GM12878 (cell line): ENCODE results near the gene NLRC5. TPM values are rescaled to one million over a fixed set of nuclear protein-coding genes. Genes with fewer than 3 reads are reported as not detected.

Experiments
- ATAC-seq: fragments of 200-7000 bp; cut with Tn5 transposase; 3 replicates; pipeline ENCODE4 v1.9.1; 2020; ENCODE audit warnings: mild to moderate bottlenecking, moderate library complexity
- BruUV-seq: library from RNA; stranded (reverse); fragments of 400-500 nt; replicated peaks from 2 replicates; lab custom pipeline; 2021; lab: Mats Ljungman, UMichigan
- CTCF ChIA-PET: fragments of 300-600 bp; sonication (Branson Sonifier 250); formaldehyde crosslinking; extraction: SDS; loops from one replicate; lab custom pipeline; 2021; ENCODE audit warnings: inconsistent platforms; lab: Yijun Ruan, JAX
- POLR2A ChIA-PET: fragments of 350-600 bp; formaldehyde crosslinking; extraction: SDS; loops from one replicate; lab custom pipeline; 2021; ENCODE audit warnings: inconsistent platforms; lab: Charles Lee
- RAD21 ChIA-PET: fragments of 300-600 bp; sonication (Branson Sonifier 250); formaldehyde crosslinking; loops from one replicate; lab custom pipeline; 2023; ENCODE audit warnings: antibody characterized with exemption; ENCODE audit not compliant: unreplicated experiment; lab: Charles Lee
- SMC1A ChIA-PET: fragments of 300-600 bp; sonication (Branson Sonifier 250); formaldehyde crosslinking; loops from one replicate; lab custom pipeline; 2023; ENCODE audit not compliant: unreplicated experiment, uncharacterized antibody; lab: Charles Lee
- DNase-seq: peaks from one replicate; pipeline ENCODE4 v3.0.0-alpha.2; 2011; ENCODE audit warnings: low read depth, low spot score
- FAIRE-seq: peaks from 3 replicates; lab custom pipeline; 2011; peaks lifted over from hg19 to GRCh38; lab: Jason Lieb, UNC
- H2AFZ ChIP-seq: 2 replicates; pipeline ENCODE4 v1.6.0; 2011; ENCODE audit warnings: low read depth, low read length, control low read depth; ENCODE audit not compliant: control insufficient read depth
- H3K27ac ChIP-seq: 2 replicates; pipeline ENCODE4 v1.5.1; 2011; ENCODE audit warnings: control low read depth; ENCODE audit not compliant: control insufficient read depth, insufficient read depth
- H3K27me3 ChIP-seq, 2 experiments: replicated peaks in 1 of 2; 2 replicates each; pipeline versions ENCODE4 v1.6.0 to v1.6.1; 2011; ENCODE audit warnings: low read length in 1 of 2; ENCODE audit not compliant: control insufficient read depth in 2 of 2, insufficient read depth in 2 of 2
- H3K36me3 ChIP-seq, 2 experiments: 2 replicates each; pipeline ENCODE4 v1.5.1; 2011; ENCODE audit warnings: low read length in 1 of 2; ENCODE audit not compliant: control insufficient read depth in 2 of 2, insufficient read depth in 2 of 2
- H3K4me1 ChIP-seq: 2 replicates; pipeline ENCODE4 v1.6.1; 2011; ENCODE audit warnings: mild to moderate bottlenecking, low read length, moderate library complexity, mixed read lengths; ENCODE audit not compliant: control insufficient read depth, insufficient read depth
- H3K4me2 ChIP-seq: 2 replicates; pipeline ENCODE4 v1.6.0; 2011; ENCODE audit warnings: control low read depth; ENCODE audit not compliant: control insufficient read depth, insufficient read depth
- H3K4me3 ChIP-seq: fragments of 200-600 bp; sonication (generic); 2 replicates; pipeline ENCODE4 v1.5.1; 2016
- H3K79me2 ChIP-seq: 2 replicates; pipeline ENCODE4 v1.6.0; 2011; ENCODE audit warnings: low read length; ENCODE audit not compliant: control insufficient read depth, insufficient read depth
- H3K9ac ChIP-seq: 2 replicates; pipeline ENCODE4 v1.8.0; 2011; ENCODE audit warnings: low read length, control low read depth, mixed read lengths; ENCODE audit not compliant: control insufficient read depth, insufficient read depth
- H3K9me3 ChIP-seq: replicated peaks from 3 replicates; pipeline ENCODE4 v1.5.1; 2011; ENCODE audit warnings: mild to moderate bottlenecking, low read length; ENCODE audit not compliant: control insufficient read depth, insufficient read depth
- H4K20me1 ChIP-seq: 2 replicates; pipeline ENCODE4 v1.6.0; 2011; ENCODE audit not compliant: control insufficient read depth, insufficient read depth
- BMI1 ChIP-seq: fragments of 450-650 bp; IDR thresholded peaks from 2 replicates; pipeline ENCODE4 v1.6.1; 2016; ENCODE audit warnings: mild to moderate bottlenecking, moderate library complexity, borderline replicate concordance
- RUNX3 ChIP-seq: IDR thresholded peaks from 2 replicates; pipeline ENCODE4 v1.6.1; 2012; ENCODE audit warnings: low read length, inconsistent platforms
- SREBF1 ChIP-seq: IDR thresholded peaks from 2 replicates; pipeline ENCODE4 v1.6.1; 2012; ENCODE audit warnings: mild to moderate bottlenecking, low read length
- WGBS: methylation state at CpG from one replicate; pipeline ENCODE4 v1.1.6; 2016; ENCODE audit warnings: low lambda C conversion rate; ENCODE audit not compliant: insufficient replicate concordance, insufficient coverage; ENCODE audit errors: missing lambda C conversion rate; 5-methylcytosine and 5-hydroxymethylcytosine counted together
- in situ Hi-C: fragments of 300-500 bp; cut with MboI; formaldehyde crosslinking; loops from 9 replicates; pipeline ENCODE4 v1.14.3; 2018; ENCODE audit warnings: mixed read lengths
- intact Hi-C: fragments of 100-400 bp; cut with micrococcal nuclease; formaldehyde crosslinking; loops from one replicate; pipeline ENCODE4 v1.14.2; 2022; ENCODE audit not compliant: unreplicated experiment
- polyA plus RNA-seq, 11 experiments: library from polyadenylated mRNA; depleted of rRNA in 4 of 11; unstranded in 6 of 11; stranded (reverse) in 5 of 11; fragments of >200 nt; fragmentation: Nextera tagmentation in 4 of 11; fragmentation: Illumina TruSeq in 1 of 11; extraction: Ambion mirVana in 4 of 11; extraction: Trizol in 1 of 11; gene quantifications; 1 replicate in 1 of 11; 2 replicates in 10 of 11; pipeline versions ENCODE4 v1.2.1 to v1.2.3, GENCODE V29; 2011 to 2016; ENCODE audit warnings: inconsistent platforms in 2 of 11, missing spikeins in 2 of 11, low read depth in 1 of 11
- total RNA-seq, 4 experiments: library from RNA; depleted of rRNA in 3 of 4; stranded (reverse); fragments of >200 nt in 3 of 4; fragmentation: Illumina TruSeq in 1 of 4; extraction: Trizol in 1 of 4; gene quantifications; 2 replicates each; pipeline versions ENCODE4 v1.2.1 to v1.2.3, GENCODE V29; 2013 to 2021
- TF ChIP-seq, protein P1 (sequence below): fragments of 450-650 bp; IDR thresholded peaks from 2 replicates; pipeline ENCODE4 v1.6.1; 2014; ENCODE audit warnings: mild to moderate bottlenecking
- TF ChIP-seq, protein P2 (sequence below): IDR thresholded peaks from 2 replicates; pipeline ENCODE4 v1.6.1; 2012; ENCODE audit warnings: low read depth, low read length, improper control_type of control experiment
- TF ChIP-seq, protein P3 (sequence below): fragments of 450-650 bp; IDR thresholded peaks from 2 replicates; pipeline ENCODE4 v1.6.1; 2018; ENCODE audit warnings: mild to moderate bottlenecking, low read depth, moderate library complexity; ENCODE audit not compliant: partially characterized antibody
- TF ChIP-seq, protein P4 (sequence below): fragments of 450-650 bp; IDR thresholded peaks from 2 replicates; pipeline ENCODE4 v1.6.1; 2016; ENCODE audit warnings: mild to moderate bottlenecking, moderate library complexity, borderline replicate concordance
- TF ChIP-seq, protein P5 (sequence below): fragments of 450-650 bp; formaldehyde crosslinking; IDR thresholded peaks from 2 replicates; pipeline ENCODE4 v1.4.0; 2020; ENCODE audit warnings: mild to moderate bottlenecking, moderate library complexity

The NLRC5 gene
- total and polyA plus RNA-seq, 10 of the 15 experiments (the other 5 are each of a cell fraction or from before 2014, with no cell fraction given): 13.1 to 105 (median 57.3) TPM

DNA sequence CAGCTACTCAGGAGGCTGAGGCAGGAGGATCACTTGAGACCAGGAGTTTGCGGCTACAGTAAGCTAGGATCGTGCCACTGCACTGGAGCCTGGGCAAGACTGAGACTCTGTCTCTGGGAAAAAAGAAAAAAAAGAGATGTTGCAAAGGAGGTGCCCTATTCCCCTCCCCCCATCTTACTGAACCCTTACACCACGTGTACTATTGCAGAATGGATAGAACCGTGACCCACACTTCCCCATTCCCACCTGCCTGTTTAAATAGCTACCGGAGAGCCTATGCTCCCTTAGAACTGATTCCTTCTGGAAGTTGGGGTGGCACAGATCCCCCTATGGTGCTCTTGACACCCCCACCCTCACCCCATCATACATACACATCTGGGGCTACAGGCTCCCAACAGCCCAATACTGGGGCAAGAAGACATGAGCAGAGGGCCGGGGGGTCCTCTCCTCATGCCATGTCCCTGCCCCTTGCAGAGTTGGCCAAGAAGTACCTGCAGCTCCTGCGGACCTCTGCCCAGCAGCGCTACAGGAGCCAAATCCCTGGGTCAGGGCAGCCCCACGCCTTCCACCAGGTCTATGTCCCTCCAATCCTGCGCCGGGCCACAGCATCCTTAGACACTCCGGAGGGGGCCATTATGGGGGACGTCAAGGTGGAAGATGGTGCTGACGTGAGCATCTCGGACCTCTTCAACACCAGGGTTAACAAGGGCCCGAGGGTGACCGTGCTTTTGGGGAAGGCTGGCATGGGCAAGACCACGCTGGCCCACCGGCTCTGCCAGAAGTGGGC is 35.7 kb downstream of the NLRC5 start:
- Histone ChIP-seq H3K27me3 (no peaks in the 10 kb centered on the region), H3K9me3 (no peaks in the 10 kb centered on the region), H3K4me3 (no peak overlapping the region), H3K4me2 (no peak overlapping the region), H3K27ac (no peak overlapping the region), H3K79me2 (no peaks in the 10 kb centered on the region), H3K9ac (no peak overlapping the region), H4K20me1 (no peaks in the 10 kb centered on the region), H2AFZ (no peak overlapping the region), H3K4me1 (no peaks in the 10 kb centered on the region; the same call in 1 of the 2 replicates), H3K36me3 (peaks cover 17 to 32% of the 10 kb centered on the region in 2 experiments)
- intact Hi-C loops (no loop called here), in situ Hi-C loops (no loop called here)
- POLR2A ChIA-PET: interaction anchor here (1.3 kb wide), 1 partner anchor 15 kb away, joined by 3 read pairs; no protein-coding TSS in a partner anchor
- RAD21 ChIA-PET: interaction anchor here (4.5 kb wide), 1 partner anchor 15 kb away, joined by 21 read pairs; no protein-coding TSS in a partner anchor
- TF ChIP-seq SREBF1 (no peak), RUNX3 (no peak), BMI1 (no peak)
- TF ChIP-seq, protein P1, sequence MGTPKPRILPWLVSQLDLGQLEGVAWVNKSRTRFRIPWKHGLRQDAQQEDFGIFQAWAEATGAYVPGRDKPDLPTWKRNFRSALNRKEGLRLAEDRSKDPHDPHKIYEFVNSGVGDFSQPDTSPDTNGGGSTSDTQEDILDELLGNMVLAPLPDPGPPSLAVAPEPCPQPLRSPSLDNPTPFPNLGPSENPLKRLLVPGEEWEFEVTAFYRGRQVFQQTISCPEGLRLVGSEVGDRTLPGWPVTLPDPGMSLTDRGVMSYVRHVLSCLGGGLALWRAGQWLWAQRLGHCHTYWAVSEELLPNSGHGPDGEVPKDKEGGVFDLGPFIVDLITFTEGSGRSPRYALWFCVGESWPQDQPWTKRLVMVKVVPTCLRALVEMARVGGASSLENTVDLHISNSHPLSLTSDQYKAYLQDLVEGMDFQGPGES: no peak
- TF ChIP-seq, protein P2, sequence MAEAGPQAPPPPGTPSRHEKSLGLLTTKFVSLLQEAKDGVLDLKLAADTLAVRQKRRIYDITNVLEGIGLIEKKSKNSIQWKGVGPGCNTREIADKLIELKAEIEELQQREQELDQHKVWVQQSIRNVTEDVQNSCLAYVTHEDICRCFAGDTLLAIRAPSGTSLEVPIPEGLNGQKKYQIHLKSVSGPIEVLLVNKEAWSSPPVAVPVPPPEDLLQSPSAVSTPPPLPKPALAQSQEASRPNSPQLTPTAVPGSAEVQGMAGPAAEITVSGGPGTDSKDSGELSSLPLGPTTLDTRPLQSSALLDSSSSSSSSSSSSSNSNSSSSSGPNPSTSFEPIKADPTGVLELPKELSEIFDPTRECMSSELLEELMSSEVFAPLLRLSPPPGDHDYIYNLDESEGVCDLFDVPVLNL: no peak
- TF ChIP-seq, protein P3, sequence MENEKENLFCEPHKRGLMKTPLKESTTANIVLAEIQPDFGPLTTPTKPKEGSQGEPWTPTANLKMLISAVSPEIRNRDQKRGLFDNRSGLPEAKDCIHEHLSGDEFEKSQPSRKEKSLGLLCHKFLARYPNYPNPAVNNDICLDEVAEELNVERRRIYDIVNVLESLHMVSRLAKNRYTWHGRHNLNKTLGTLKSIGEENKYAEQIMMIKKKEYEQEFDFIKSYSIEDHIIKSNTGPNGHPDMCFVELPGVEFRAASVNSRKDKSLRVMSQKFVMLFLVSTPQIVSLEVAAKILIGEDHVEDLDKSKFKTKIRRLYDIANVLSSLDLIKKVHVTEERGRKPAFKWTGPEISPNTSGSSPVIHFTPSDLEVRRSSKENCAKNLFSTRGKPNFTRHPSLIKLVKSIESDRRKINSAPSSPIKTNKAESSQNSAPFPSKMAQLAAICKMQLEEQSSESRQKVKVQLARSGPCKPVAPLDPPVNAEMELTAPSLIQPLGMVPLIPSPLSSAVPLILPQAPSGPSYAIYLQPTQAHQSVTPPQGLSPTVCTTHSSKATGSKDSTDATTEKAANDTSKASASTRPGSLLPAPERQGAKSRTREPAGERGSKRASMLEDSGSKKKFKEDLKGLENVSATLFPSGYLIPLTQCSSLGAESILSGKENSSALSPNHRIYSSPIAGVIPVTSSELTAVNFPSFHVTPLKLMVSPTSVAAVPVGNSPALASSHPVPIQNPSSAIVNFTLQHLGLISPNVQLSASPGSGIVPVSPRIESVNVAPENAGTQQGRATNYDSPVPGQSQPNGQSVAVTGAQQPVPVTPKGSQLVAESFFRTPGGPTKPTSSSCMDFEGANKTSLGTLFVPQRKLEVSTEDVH: no peak
- TF ChIP-seq, protein P4, sequence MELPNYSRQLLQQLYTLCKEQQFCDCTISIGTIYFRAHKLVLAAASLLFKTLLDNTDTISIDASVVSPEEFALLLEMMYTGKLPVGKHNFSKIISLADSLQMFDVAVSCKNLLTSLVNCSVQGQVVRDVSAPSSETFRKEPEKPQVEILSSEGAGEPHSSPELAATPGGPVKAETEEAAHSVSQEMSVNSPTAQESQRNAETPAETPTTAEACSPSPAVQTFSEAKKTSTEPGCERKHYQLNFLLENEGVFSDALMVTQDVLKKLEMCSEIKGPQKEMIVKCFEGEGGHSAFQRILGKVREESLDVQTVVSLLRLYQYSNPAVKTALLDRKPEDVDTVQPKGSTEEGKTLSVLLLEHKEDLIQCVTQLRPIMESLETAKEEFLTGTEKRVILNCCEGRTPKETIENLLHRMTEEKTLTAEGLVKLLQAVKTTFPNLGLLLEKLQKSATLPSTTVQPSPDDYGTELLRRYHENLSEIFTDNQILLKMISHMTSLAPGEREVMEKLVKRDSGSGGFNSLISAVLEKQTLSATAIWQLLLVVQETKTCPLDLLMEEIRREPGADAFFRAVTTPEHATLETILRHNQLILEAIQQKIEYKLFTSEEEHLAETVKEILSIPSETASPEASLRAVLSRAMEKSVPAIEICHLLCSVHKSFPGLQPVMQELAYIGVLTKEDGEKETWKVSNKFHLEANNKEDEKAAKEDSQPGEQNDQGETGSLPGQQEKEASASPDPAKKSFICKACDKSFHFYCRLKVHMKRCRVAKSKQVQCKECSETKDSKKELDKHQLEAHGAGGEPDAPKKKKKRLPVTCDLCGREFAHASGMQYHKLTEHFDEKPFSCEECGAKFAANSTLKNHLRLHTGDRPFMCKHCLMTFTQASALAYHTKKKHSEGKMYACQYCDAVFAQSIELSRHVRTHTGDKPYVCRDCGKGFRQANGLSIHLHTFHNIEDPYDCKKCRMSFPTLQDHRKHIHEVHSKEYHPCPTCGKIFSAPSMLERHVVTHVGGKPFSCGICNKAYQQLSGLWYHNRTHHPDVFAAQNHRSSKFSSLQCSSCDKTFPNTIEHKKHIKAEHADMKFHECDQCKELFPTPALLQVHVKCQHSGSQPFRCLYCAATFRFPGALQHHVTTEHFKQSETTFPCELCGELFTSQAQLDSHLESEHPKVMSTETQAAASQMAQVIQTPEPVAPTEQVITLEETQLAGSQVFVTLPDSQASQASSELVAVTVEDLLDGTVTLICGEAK: no peak
- TF ChIP-seq, protein P5, sequence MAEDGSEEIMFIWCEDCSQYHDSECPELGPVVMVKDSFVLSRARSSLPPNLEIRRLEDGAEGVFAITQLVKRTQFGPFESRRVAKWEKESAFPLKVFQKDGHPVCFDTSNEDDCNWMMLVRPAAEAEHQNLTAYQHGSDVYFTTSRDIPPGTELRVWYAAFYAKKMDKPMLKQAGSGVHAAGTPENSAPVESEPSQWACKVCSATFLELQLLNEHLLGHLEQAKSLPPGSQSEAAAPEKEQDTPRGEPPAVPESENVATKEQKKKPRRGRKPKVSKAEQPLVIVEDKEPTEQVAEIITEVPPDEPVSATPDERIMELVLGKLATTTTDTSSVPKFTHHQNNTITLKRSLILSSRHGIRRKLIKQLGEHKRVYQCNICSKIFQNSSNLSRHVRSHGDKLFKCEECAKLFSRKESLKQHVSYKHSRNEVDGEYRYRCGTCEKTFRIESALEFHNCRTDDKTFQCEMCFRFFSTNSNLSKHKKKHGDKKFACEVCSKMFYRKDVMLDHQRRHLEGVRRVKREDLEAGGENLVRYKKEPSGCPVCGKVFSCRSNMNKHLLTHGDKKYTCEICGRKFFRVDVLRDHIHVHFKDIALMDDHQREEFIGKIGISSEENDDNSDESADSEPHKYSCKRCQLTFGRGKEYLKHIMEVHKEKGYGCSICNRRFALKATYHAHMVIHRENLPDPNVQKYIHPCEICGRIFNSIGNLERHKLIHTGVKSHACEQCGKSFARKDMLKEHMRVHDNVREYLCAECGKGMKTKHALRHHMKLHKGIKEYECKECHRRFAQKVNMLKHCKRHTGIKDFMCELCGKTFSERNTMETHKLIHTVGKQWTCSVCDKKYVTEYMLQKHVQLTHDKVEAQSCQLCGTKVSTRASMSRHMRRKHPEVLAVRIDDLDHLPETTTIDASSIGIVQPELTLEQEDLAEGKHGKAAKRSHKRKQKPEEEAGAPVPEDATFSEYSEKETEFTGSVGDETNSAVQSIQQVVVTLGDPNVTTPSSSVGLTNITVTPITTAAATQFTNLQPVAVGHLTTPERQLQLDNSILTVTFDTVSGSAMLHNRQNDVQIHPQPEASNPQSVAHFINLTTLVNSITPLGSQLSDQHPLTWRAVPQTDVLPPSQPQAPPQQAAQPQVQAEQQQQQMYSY: no peak
- DNase-seq (no peak), FAIRE-seq (no peak), ATAC-seq (no peak)
- no TSS peak for BruUV-seq
- SMC1A ChIA-PET: interaction anchor here (3.0 kb wide), 1 partner anchor 15 kb away, joined by 14 read pairs; no protein-coding TSS in a partner anchor
- 98% methylated on average over 19 of the region's 19 CpGs for WGBS
- CTCF ChIA-PET: interaction anchor here (0.7 to 3.4 kb wide), 4 partner anchors 44 to 346 kb away, joined by 3 to 10 read pairs (median 4); no protein-coding TSS in a partner anchor
